Smooth muscle cell of trachea (primary cell): Measurements from ENCODE around the gene THPO. TPM values are rescaled to one million over a fixed set of nuclear protein-coding genes. Genes with fewer than 3 reads are reported as not detected.

Experiments
- total RNA-seq: library from RNA; depleted of rRNA; stranded (reverse); fragments of >200 nt; gene quantifications from 2 replicates; pipeline ENCODE4 v1.2.1, GENCODE V29; 2014

Gene THPO
- 0.15 and 0.83 TPM in 2 replicates for total RNA-seq

DNA sequence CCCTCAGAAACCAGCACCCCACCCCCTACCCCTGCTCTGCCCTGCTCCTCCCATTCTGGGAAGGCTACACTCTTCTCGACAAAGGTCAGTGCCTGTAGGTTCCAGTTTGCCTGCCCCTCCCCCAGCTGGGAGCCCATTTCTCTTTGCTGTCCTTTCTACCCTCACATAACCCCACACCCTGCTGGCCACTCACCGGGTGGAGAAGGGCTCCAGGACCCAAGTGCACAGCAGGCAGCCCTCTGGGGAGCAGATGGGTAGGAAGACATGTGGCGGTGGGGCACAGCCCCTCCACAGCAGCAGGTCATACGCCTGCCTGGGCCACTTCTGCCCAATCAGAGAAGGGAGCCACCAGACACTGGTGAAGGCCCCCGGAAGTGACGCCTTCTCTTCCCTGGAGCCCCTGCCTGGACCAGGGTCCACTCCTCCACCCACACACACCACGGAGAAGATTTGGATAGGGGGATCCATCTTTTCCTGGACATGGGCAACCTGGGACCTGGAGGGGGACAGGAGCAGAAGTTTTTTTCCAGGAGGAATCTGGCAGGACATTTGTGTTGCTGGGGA is at the start of gene THPO:
TSS of gene THPO (minus strand) at position 326 of the 564 bp plus-strand sequence. CDS start 1,948 bp downstream, outside the sequence.

GRCh38 chr3:184379358-184380184 is 1.6 kb upstream of the THPO start, which contains the start of gene CHRD:
CHRD (plus strand) TSS chr3:184380054; CDS start chr3:184380319, 265 bp downstream.

DNA sequence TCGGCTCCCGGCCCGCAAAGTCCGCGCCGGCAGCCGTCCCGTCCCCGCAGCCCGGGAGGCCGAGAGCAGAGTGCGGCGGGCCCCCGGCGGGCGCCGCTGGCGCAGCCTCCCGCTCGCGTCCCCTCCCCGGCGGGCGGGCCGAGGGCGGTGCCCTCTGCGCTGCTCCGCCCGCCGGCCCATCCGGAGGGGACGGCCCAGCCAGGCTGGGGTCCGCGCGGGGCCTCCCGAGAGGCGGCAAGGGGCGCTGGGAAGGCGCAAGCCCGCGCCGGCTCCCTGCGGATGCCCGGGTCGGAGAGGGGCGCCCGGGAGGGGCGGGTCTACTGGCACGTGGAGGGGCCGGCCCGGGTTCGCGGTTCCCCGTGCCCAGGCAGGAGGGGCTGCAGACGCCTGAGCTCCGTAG is 16.5 kb downstream of the THPO start, which contains the start of the genes CLCN2 and POLR2H:
TSS of gene CLCN2 (minus strand) at position 74 of the 400 bp plus-strand sequence. CDS start 126 bp downstream, outside the sequence.
TSS of gene POLR2H (plus strand) at position 179 of the 400 bp plus-strand sequence. CDS start 1,783 bp downstream, outside the sequence.

GRCh38 chr3:184337399-184337714 is 40.6 kb downstream of the THPO start, which contains the start of gene FAM131A:
FAM131A (plus strand) TSS chr3:184337600; CDS start chr3:184337631, 31 bp downstream.

Other genes starting within 250 kb of the THPO start
- gene EIF2B5, start 242.8 kb downstream of the THPO start, total RNA-seq, result 25.0 and 32.1 TPM in 2 replicates
- 29.1 and 53.8 TPM in 2 replicates for gene DVL3, start 222.8 kb downstream of the THPO start, total RNA-seq
- 374 and 506 TPM in 2 replicates for gene AP2M1, start 203.4 kb downstream of the THPO start, total RNA-seq
- 47.3 and 89.0 TPM in 2 replicates for gene ABCF3, start 192.0 kb downstream of the THPO start, total RNA-seq
- not detected in 2 replicates for gene VWA5B2, start 148.6 kb downstream of the THPO start, total RNA-seq
- 24.0 and 25.3 TPM in 2 replicates for gene ALG3, start 129.2 kb downstream of the THPO start, total RNA-seq
- gene EEF1AKMT4, start 128.5 kb downstream of the THPO start, total RNA-seq, result 0.87 and 2.0 TPM in 2 replicates
- gene CAMK2N2, start 116.7 kb downstream of the THPO start, total RNA-seq, result not detected in 2 replicates
- under 0.01 TPM in 1 of 2 replicates, not detected in the other for gene ECE2, start 102.2 kb downstream of the THPO start, total RNA-seq
- 403 and 574 TPM in 2 replicates for gene PSMD2, start 79.0 kb downstream of the THPO start, total RNA-seq
- gene EIF4G1, start 63.6 kb downstream of the THPO start, total RNA-seq, result 315 and 337 TPM in 2 replicates
- gene FAM131A, start 40.6 kb downstream of the THPO start, total RNA-seq, result 25.7 and 33.4 TPM in 2 replicates
- 4.1 and 6.9 TPM in 2 replicates for gene CLCN2, start 16.6 kb downstream of the THPO start, total RNA-seq
- 52.3 and 98.0 TPM in 2 replicates for gene POLR2H, start 16.5 kb downstream of the THPO start, total RNA-seq
- gene CHRD, start 1.8 kb upstream of the THPO start, total RNA-seq, result 0.73 and 2.6 TPM in 2 replicates
- 12.4 and 18.0 TPM in 2 replicates for gene EPHB3, start 183.6 kb upstream of the THPO start, total RNA-seq